CD4-positive, alpha-beta memory T cell (primary cell): ENCODE data around the gene CYTH1. TPM values are rescaled to one million over a fixed set of nuclear protein-coding genes. Genes with fewer than 3 reads are reported as not detected.

Experiments used
- CTCF ChIA-PET: fragments of 350-600 bp; sonication (Branson Sonifier 250); formaldehyde crosslinking; loops from one replicate; lab custom pipeline; 2021; ENCODE audit warnings: inconsistent platforms; ENCODE audit not compliant: partially characterized antibody; lab: Charles Lee
- POLR2A ChIA-PET: fragments of 350-600 bp; sonication (Branson Sonifier 250); formaldehyde crosslinking; loops from one replicate; lab custom pipeline; 2021; ENCODE audit not compliant: partially characterized antibody; lab: Charles Lee
- DNase-seq, 5 donors: peaks; one replicate each; pipeline versions ENCODE4 v3.0.0 to v3.0.0-alpha.2; 2020 to 2022; ENCODE audit warnings: mixed read lengths in 1 of 5
- H3K27ac ChIP-seq: one replicate; pipeline ENCODE4 v1.7.0; 2013; ENCODE audit warnings: low read depth, low read length
- H3K27me3 ChIP-seq: 2 replicates; pipeline ENCODE4 v1.7.0; 2013; ENCODE audit warnings: mild to moderate bottlenecking, low read length, moderate library complexity; ENCODE audit not compliant: insufficient read depth
- H3K36me3 ChIP-seq: 2 replicates; pipeline ENCODE4 v1.7.0; 2013; ENCODE audit warnings: mild to moderate bottlenecking, low read length, moderate library complexity; ENCODE audit not compliant: insufficient read depth
- H3K4me1 ChIP-seq: 2 replicates; pipeline ENCODE4 v1.7.0; 2013; ENCODE audit warnings: mild to moderate bottlenecking, low read length, moderate library complexity; ENCODE audit not compliant: insufficient read depth
- H3K4me3 ChIP-seq, 2 donors: one replicate each; pipeline ENCODE4 v1.7.0; 2013; ENCODE audit warnings: low read length in 2 of 2, mild to moderate bottlenecking in 1 of 2
- H3K9me3 ChIP-seq, 2 donors: one replicate each; pipeline ENCODE4 v1.7.0; 2013; ENCODE audit warnings: low read length in 2 of 2, control low read depth in 1 of 2; ENCODE audit not compliant: control insufficient read depth in 1 of 2
- H3K27ac Mint-ChIP-seq, 7 donors: one replicate each; pipeline ENCODE4 v1.8.0; 2020 to 2021; ENCODE audit warnings: mixed read lengths in 7 of 7, mild to moderate bottlenecking in 6 of 7, inconsistent platforms in 3 of 7, moderate library complexity in 3 of 7
- H3K27me3 Mint-ChIP-seq, 2 donors: one replicate each; pipeline ENCODE4 v1.8.0; 2020 to 2021; ENCODE audit warnings: mixed read lengths in 2 of 2
- H3K36me3 Mint-ChIP-seq, 2 donors: one replicate each; pipeline ENCODE4 v1.8.0; 2020 to 2021; ENCODE audit warnings: mixed read lengths in 2 of 2, inconsistent platforms in 1 of 2, mild to moderate bottlenecking in 1 of 2
- H3K4me1 Mint-ChIP-seq, 4 donors: one replicate each; pipeline ENCODE4 v1.8.0; 2020 to 2021; ENCODE audit warnings: mixed read lengths in 4 of 4, mild to moderate bottlenecking in 1 of 4
- H3K4me3 Mint-ChIP-seq, 8 donors: one replicate each; pipeline ENCODE4 v1.8.0; 2020 to 2021; ENCODE audit warnings: mixed read lengths in 8 of 8, mild to moderate bottlenecking in 7 of 8, moderate library complexity in 6 of 8, inconsistent platforms in 3 of 8
- H3K9me3 Mint-ChIP-seq, 8 donors: one replicate each; pipeline ENCODE4 v1.8.0; 2020 to 2021; ENCODE audit warnings: mixed read lengths in 8 of 8, mild to moderate bottlenecking in 5 of 8, inconsistent platforms in 3 of 8, moderate library complexity in 1 of 8
- intact Hi-C: fragments of 100-400 bp; cut with micrococcal nuclease; formaldehyde crosslinking; loops from one replicate; pipeline ENCODE4 v1.15.1; 2023
- polyA plus RNA-seq, 2 donors: library from polyadenylated mRNA; unstranded; fragments of 300-500 nt; fragmentation: Illumina TruSeq; gene quantifications; one replicate each; pipeline ENCODE4 v1.2.3, GENCODE V29; 2021
- total RNA-seq, 2 experiments: library from RNA; stranded (reverse); gene quantifications; one replicate each; pipeline ENCODE4 v1.2.3, GENCODE V29; 2021

Gene CYTH1
- total and polyA plus RNA-seq, 4 experiments from 2014 or later = 271 to 390 (median 375) TPM

DNA sequence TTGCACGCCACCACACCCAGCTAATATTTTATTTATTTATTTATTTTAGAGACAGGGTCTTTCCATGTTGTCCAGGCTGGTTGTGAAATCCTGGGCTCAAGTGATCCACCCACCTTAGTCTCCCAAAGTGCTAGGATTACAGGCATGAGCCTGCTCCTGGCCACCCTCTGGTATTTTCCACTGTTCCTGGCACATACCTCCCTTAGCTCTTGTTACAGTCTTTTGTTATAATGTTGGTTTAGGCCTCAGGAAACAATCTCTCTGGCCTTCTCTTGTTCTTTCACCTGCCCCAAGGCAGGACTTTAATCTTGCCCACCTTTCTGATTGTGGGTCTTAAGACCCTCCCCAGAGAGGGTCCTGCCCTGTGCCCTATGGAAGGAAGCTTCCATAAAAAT is 3.6 kb upstream of the CYTH1 start:
- Histone ChIP-seq H3K4me3 (no peak overlapping the region), H3K27ac (peak overlapping the region; percentile 46), H3K27me3 (no peaks in the 10 kb centered on the region), H3K9me3 (no peaks in the 10 kb centered on the region), H3K4me1 (peaks cover 79% of the 10 kb centered on the region), H3K36me3 (no peaks in the 10 kb centered on the region)
- Mint-ChIP-seq H3K27me3 (no peaks in the 10 kb centered on the region), H3K9me3 (peaks cover 0 to 6% (median 0%) of the 10 kb centered on the region in 8 donors), H3K36me3 (peaks cover 4 to 23% of the 10 kb centered on the region in 2 donors), H3K4me1 (peaks cover 32 to 75% (median 53%) of the 10 kb centered on the region in 4 donors), H3K4me3 (peak overlapping the region in 7 of 8 donors; percentile 67 to 86 (median 78)), H3K27ac (peak overlapping the region; percentile 85 to 93 (median 88))
- DNase-seq = no peak
- ChIA-PET POLR2A (interaction anchor here (0.6 to 21.6 kb wide), 12 partner anchors 8 to 659 kb away, joined by 3 to 961 read pairs (median 16); partner anchors contain the start of gene USP36), CTCF (interaction anchor here (0.6 to 3.8 kb wide), 7 partner anchors 13 to 80 kb away, joined by 3 to 37 read pairs (median 4); no protein-coding TSS in a partner anchor)
- intact Hi-C loops = no loop called here

- Mint-ChIP-seq H3K27ac (peak overlapping the region; percentile 85 to 93 (median 88)), H3K36me3 (peaks cover 4 to 24% of the 10 kb centered on the region in 2 donors), H3K9me3 (peaks cover 0 to 6% (median 0%) of the 10 kb centered on the region in 8 donors), H3K27me3 (no peaks in the 10 kb centered on the region), H3K4me1 (peaks cover 30 to 70% (median 49%) of the 10 kb centered on the region in 4 donors), H3K4me3 (peak overlapping the region; percentile 67 to 86 (median 76))
- no peaks in the 10 kb centered on the region for H3K36me3 ChIP-seq
- peak overlapping the region in 1 of 2 donors; percentile 4 for H3K4me3 ChIP-seq
- CTCF ChIA-PET = interaction anchor here (0.6 to 3.8 kb wide), 7 partner anchors 14 to 80 kb away, joined by 3 to 37 read pairs (median 4); no protein-coding TSS in a partner anchor
- no peaks in the 10 kb centered on the region for H3K27me3 ChIP-seq
- peaks cover 76% of the 10 kb centered on the region for H3K4me1 ChIP-seq
- POLR2A ChIA-PET = interaction anchor here (0.6 to 21.6 kb wide), 14 partner anchors 9 to 658 kb away, joined by 3 to 961 read pairs (median 12); partner anchors contain the start of gene USP36
- H3K9me3 ChIP-seq = no peaks in the 10 kb centered on the region
- intact Hi-C loops = no loop called here
- peak in 4 of 5 donors; percentile 49 to 54 (median 52) for DNase-seq
- H3K27ac ChIP-seq = peak overlapping the region; percentile 46
Observed at GRCh38 chr17:78785011-78785662, 3.1 kb upstream of the CYTH1 start.

DNA sequence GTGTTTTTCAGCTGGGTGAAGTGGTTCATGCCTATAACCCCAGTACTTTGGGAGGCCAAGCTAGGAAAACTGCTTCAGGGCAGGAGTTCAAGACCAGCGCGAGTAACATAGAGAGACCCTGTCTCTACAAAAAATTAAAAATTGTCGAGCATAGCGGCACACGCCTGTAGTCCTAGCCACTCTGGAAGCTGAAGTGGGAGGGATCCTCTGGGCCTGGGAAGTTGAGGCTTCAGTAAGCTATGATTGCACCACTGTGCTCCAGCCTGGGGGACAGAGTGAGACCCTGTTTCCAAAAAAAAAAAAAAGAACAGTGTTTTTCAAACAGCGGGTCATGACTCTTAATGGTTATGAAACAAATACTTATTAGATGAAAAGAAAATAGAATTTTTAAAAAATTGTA is 2.3 kb upstream of the CYTH1 start:
- ChIA-PET CTCF (interaction anchor here (1.0 to 3.8 kb wide), 7 partner anchors 15 to 81 kb away, joined by 3 to 37 read pairs (median 6); no protein-coding TSS in a partner anchor), POLR2A (interaction anchor here (0.6 to 21.6 kb wide), 13 partner anchors 9 to 1166 kb away, joined by 3 to 961 read pairs (median 13); partner anchors contain the start of gene USP36)
- Histone ChIP-seq H3K4me3 (no peak overlapping the region), H3K27me3 (no peaks in the 10 kb centered on the region), H3K36me3 (no peaks in the 10 kb centered on the region), H3K4me1 (peaks cover 74% of the 10 kb centered on the region), H3K27ac (peak overlapping the region; percentile 2), H3K9me3 (no peaks in the 10 kb centered on the region)
- peaks cover 28 to 69% (median 50%) of the 10 kb centered on the region in 4 donors for H3K4me1 Mint-ChIP-seq
- peaks cover 0 to 6% (median 0%) of the 10 kb centered on the region in 8 donors for H3K9me3 Mint-ChIP-seq
- DNase-seq = no peak
- H3K27ac Mint-ChIP-seq = peak overlapping the region; percentile 66 to 96 (median 86)
- H3K4me3 Mint-ChIP-seq = peak overlapping the region; percentile 18 to 92 (median 88)
- no peaks in the 10 kb centered on the region for H3K27me3 Mint-ChIP-seq
- intact Hi-C loops = no loop called here
- H3K36me3 Mint-ChIP-seq = peaks cover 10 to 25% of the 10 kb centered on the region in 2 donors

GRCh38 chr17:78783711-78784324 is 1.7 kb upstream of the CYTH1 start:
- Histone ChIP-seq H3K9me3 (no peaks in the 10 kb centered on the region), H3K36me3 (no peaks in the 10 kb centered on the region), H3K4me3 (no peak overlapping the region), H3K27ac (peak overlapping the region; percentile 2), H3K27me3 (no peaks in the 10 kb centered on the region), H3K4me1 (peaks cover 74% of the 10 kb centered on the region)
- Mint-ChIP-seq H3K4me3 (peak overlapping the region; percentile 63 to 92 (median 89)), H3K9me3 (peaks cover 0 to 6% (median 0%) of the 10 kb centered on the region in 8 donors), H3K27ac (peak overlapping the region; percentile 66 to 96 (median 86)), H3K36me3 (peaks cover 10 to 27% of the 10 kb centered on the region in 2 donors), H3K27me3 (no peaks in the 10 kb centered on the region), H3K4me1 (peaks cover 28 to 69% (median 48%) of the 10 kb centered on the region in 4 donors)
- no peak for DNase-seq
- intact Hi-C loops = loop anchor here (2.0 kb wide), 2 partner anchors 21 to 33 kb away; no protein-coding TSS in a partner anchor
- ChIA-PET POLR2A (interaction anchor here (0.6 to 21.6 kb wide), 10 partner anchors 9 to 58 kb away, joined by 3 to 961 read pairs (median 27); no protein-coding TSS in a partner anchor), CTCF (interaction anchor here (0.6 to 3.8 kb wide), 7 partner anchors 15 to 607 kb away, joined by 3 to 37 read pairs (median 6); no protein-coding TSS in a partner anchor)

GRCh38 chr17:78781104-78781892 is 775 bp downstream of the CYTH1 start:
- intact Hi-C loops = loop anchor here (2.0 kb wide), 1 partner anchor 60 kb away; the partner anchor contains the start of gene USP36
- POLR2A ChIA-PET = interaction anchor here (0.9 to 21.6 kb wide), 14 partner anchors 9 to 73 kb away, joined by 3 to 961 read pairs (median 26); partner anchors contain the start of gene USP36
- H3K4me1 ChIP-seq = peaks cover 76% of the 10 kb centered on the region
- no peaks in the 10 kb centered on the region for H3K27me3 Mint-ChIP-seq
- H3K36me3 ChIP-seq = no peaks in the 10 kb centered on the region
- CTCF ChIA-PET = interaction anchor here (1.2 to 2.7 kb wide), 9 partner anchors 12 to 73 kb away, joined by 3 to 15 read pairs (median 6); no protein-coding TSS in a partner anchor
- peak; percentile 54 to 74 (median 60) for DNase-seq
- H3K4me1 Mint-ChIP-seq = peaks cover 25 to 68% (median 45%) of the 10 kb centered on the region in 4 donors
- H3K36me3 Mint-ChIP-seq = peaks cover 6 to 29% of the 10 kb centered on the region in 2 donors
- H3K27me3 ChIP-seq = no peaks in the 10 kb centered on the region
- peak overlapping the region; percentile 95 for H3K27ac ChIP-seq
- H3K4me3 Mint-ChIP-seq = peak overlapping the region; percentile 89 to 96 (median 94)
- H3K9me3 ChIP-seq = no peaks in the 10 kb centered on the region
- H3K27ac Mint-ChIP-seq = peak overlapping the region; percentile 92 to 99 (median 96)
- peaks cover 0 to 2% (median 0%) of the 10 kb centered on the region in 8 donors for H3K9me3 Mint-ChIP-seq
- peak overlapping the region; percentile 63 to 84 for H3K4me3 ChIP-seq

DNA sequence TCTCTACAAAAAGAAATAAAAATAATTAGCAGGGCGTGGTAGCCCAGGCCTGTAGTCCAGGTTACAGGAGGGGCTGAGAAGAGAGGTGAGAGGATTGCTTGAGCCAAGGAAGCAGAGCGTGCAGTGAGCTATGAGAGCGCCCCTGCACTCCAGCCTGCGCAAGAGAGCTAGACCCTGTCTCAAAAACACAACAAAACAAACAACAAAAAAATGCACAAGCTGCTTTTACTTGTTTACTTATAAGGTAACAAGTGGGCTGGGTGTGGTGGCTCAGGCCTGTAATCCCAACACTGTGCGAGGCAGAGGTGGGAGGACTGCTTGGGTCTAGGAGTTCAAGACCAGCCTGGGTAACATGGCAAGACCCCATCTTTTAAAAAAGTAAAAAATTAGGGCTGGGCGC is 1.7 kb downstream of the CYTH1 start:
- no peaks in the 10 kb centered on the region for H3K27me3 Mint-ChIP-seq
- H3K9me3 Mint-ChIP-seq = peaks cover 0 to 2% (median 0%) of the 10 kb centered on the region in 8 donors
- H3K36me3 Mint-ChIP-seq = peaks cover 6 to 36% of the 10 kb centered on the region in 2 donors
- H3K27me3 ChIP-seq = no peaks in the 10 kb centered on the region
- peak overlapping the region; percentile 95 for H3K27ac ChIP-seq
- no peaks in the 10 kb centered on the region for H3K9me3 ChIP-seq
- no peaks in the 10 kb centered on the region for H3K36me3 ChIP-seq
- H3K4me3 ChIP-seq = peak overlapping the region; percentile 62
- H3K4me1 ChIP-seq = peaks cover 76% of the 10 kb centered on the region
- peak overlapping the region; percentile 89 to 96 (median 94) for H3K4me3 Mint-ChIP-seq
- intact Hi-C loops = loop anchor here (1.0 to 2.0 kb wide), 2 partner anchors 8 to 60 kb away; partner anchors contain the start of gene USP36
- DNase-seq = peak in 3 of 5 donors; percentile 42 to 57 (median 50)
- POLR2A ChIA-PET = interaction anchor here (0.6 to 21.6 kb wide), 21 partner anchors 10 to 72 kb away, joined by 3 to 961 read pairs (median 9); partner anchors contain the start of gene USP36
- CTCF ChIA-PET = interaction anchor here (1.0 to 2.7 kb wide), 13 partner anchors 9 to 72 kb away, joined by 3 to 15 read pairs (median 5); no protein-coding TSS in a partner anchor
- peak overlapping the region; percentile 92 to 99 (median 96) for H3K27ac Mint-ChIP-seq
- peaks cover 26 to 68% (median 43%) of the 10 kb centered on the region in 4 donors for H3K4me1 Mint-ChIP-seq
